Measurements from ENCODE around the gene YTHDC2.

YTHDC2 gene

DNA sequence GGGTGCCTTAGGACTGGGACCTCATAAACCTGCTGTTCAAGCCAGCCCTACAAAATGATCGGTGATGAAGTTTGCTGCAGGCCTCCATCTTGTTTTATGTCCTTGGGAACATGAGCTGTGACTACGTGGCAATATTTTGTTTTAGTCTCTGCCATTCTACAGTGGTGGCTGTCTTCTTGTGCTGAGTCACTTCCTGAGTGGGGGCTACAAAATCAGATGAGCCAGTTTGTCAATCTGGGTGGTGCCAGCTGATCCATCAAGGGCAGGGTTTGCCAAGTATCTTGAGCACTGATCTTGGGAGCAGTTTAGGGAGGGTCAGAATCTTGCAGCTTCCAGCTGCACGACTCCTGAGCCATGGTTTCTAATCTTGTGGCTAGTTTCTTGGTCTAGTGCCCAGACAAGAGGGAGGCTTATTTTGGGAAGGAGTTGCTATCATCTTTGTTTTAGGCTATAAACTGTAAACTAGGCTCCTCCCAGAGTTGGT, 94.7 kb downstream of the YTHDC2 start:
- no peak for TF ChIP-seq CTCF (IDR thresholded peaks at IDR 0.05; ENCODE audit: low read length, missing control alignments)
- DNase-seq (ENCODE audit: low read depth): peak; percentile 55
- no peak overlapping the region for H3K4me3 ChIP-seq (replicated peaks; ENCODE audit: low read depth, low read length)

DNA sequence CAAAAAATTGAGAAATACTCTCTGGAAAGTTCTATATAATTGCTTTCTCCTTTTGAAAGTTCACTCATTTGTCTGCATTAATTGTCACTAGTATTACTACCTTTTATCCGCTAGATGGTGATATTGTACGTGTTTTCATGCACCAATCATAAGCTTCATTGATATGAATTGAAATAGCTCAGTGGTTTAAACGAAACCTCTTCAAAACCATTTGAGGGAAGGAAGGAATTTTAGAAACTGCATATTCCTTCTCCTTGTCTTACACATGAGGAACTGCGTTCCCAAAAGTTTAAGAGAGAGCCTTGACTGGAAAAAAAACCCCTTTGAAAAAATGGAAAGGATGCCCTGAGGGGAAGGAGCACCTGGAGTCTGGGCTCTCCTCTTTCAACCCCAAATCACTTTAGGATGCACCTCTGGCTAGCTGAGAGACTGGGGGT, 98.6 kb downstream of the YTHDC2 start:
- no peak overlapping the region for H3K4me3 ChIP-seq (replicated peaks; ENCODE audit: low read depth, low read length)
- DNase-seq (ENCODE audit: low read depth): peak; percentile 66
- peak; percentile 53 for TF ChIP-seq CTCF (IDR thresholded peaks at IDR 0.05; ENCODE audit: low read length, missing control alignments)

- DNase-seq (ENCODE audit: low read depth): peak; percentile 4
- no peak overlapping the region for H3K4me3 ChIP-seq (replicated peaks; ENCODE audit: low read depth, low read length)
- TF ChIP-seq CTCF (IDR thresholded peaks at IDR 0.05; ENCODE audit: low read length, missing control alignments): no peak
These were observed 100.7 kb downstream of the YTHDC2 start for GRCh38 chr5:113614191-113614590.

- no peak for TF ChIP-seq CTCF (IDR thresholded peaks at IDR 0.05; ENCODE audit: low read length, missing control alignments)
- peak; percentile 85 for DNase-seq (ENCODE audit: low read depth)
These were observed 102.2 kb downstream of the YTHDC2 start for GRCh38 chr5:113615708-113616107.

GRCh38 chr5:113617191-113617796, 103.8 kb downstream of the YTHDC2 start:
- no peak for TF ChIP-seq CTCF (IDR thresholded peaks at IDR 0.05; ENCODE audit: low read length, missing control alignments)

More at GRCh38 chr5:113615708-113616107, 102.2 kb downstream of the YTHDC2 start:
- no peak overlapping the region for H3K4me3 ChIP-seq (replicated peaks; ENCODE audit: low read depth, low read length)

DNA sequence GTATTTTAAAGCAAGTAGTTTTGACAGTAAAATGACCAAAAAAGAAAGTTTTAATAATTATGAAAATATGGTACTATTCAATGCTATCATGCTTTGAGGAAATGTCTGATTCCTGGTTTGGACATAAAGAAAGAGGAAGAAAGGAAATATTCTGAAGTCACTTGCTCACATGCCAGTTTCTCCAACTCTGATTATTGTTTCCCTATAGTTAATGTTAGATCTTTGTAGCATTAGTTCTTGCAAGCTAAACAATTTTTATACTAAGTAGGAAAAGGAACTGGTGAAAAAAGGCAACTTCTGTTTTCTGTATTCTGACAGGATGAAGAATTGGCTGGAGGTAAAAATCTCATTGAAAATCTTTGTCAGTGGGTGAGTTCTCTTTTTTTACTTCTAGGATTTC, 119.5 kb downstream of the YTHDC2 start:
- TF ChIP-seq CTCF (IDR thresholded peaks at IDR 0.05; ENCODE audit: low read length, missing control alignments): no peak
- no peak overlapping the region for H3K4me3 ChIP-seq (replicated peaks; ENCODE audit: low read depth, low read length)
- DNase-seq (ENCODE audit: low read depth): no peak

More at GRCh38 chr5:113617191-113617796, 103.8 kb downstream of the YTHDC2 start:
- no peak for DNase-seq (ENCODE audit: low read depth)
- no peak overlapping the region for H3K4me3 ChIP-seq (replicated peaks; ENCODE audit: low read depth, low read length)

- no peak for DNase-seq (ENCODE audit: low read depth)
- H3K4me3 ChIP-seq (replicated peaks; ENCODE audit: low read depth, low read length): no peak overlapping the region
- TF ChIP-seq CTCF (IDR thresholded peaks at IDR 0.05; ENCODE audit: low read length, missing control alignments): no peak
These were observed 121.5 kb downstream of the YTHDC2 start for GRCh38 chr5:113634957-113635356.
